ENCODE measurements around the gene ADAMTSL1. TPM values are rescaled to one million over a fixed set of nuclear protein-coding genes. Genes with fewer than 3 reads are reported as not detected.

The ADAMTSL1 gene
- total and polyA plus RNA-seq, 2 of the 8 experiments (the other 6 are each of a cell fraction or from before 2014, with no cell fraction given), result 0.84 to 1.1 TPM

DNA sequence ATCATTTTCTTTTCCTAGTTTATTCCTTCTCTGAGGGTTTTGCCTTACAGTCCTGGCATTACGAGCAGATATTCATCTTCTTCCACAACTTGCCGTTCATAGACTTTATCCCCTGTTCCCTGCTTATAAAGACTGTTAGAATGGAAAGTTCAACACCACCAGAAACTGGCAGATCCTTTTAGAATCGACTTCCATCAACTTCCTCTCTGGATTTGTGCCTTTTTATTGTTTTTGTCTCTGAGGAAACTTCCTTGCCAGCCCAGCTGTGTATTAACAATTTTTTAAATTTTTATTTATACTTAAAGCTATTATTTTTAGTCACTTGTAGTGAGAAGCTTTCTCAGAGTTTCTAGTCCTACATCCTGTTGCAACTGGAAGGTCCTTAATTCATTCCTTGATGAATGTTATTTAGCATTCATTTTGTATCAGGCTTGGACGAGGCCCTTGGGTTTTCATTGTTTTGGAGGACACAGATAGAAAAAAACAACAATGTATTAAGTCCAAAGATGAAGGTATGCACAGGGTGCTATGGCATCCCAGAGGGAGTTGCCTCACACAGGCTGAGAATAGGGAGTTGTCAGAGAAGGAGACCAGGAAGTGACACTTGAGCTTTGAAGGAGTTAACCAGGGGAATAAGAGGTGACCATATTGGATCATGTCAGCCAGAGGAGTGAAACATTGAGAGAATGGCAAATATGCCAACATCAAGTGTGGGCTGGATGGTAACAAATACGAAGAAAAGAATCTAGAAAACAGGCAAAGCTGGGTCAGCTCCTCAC, 81.3 kb downstream of the ADAMTSL1 start (continued):
- TF ChIP-seq GTF2F1 (IDR thresholded peaks at IDR 0.05; ENCODE audit: borderline replicate concordance, low read depth, low read length) (no peak), SP1 (IDR thresholded peaks at IDR 0.05; ENCODE audit: low read depth, low read length) (no peak), CBX8 (IDR thresholded peaks at IDR 0.05; ENCODE audit: borderline replicate concordance, low read depth, low read length) (no peak), JUN (IDR thresholded peaks at IDR 0.05; ENCODE audit: low read depth, low read length) (no peak), SUZ12 (IDR thresholded peaks at IDR 0.05; ENCODE audit: low read length) (no peak), SAP30 (IDR thresholded peaks at IDR 0.05; ENCODE audit: insufficient read depth, insufficient replicate concordance, low read length) (no peak), TBP (IDR thresholded peaks at IDR 0.05; ENCODE audit: low read depth, low read length) (no peak), CBX5 (IDR thresholded peaks at IDR 0.05; ENCODE audit: low read depth, low read length) (no peak)

Measured in H1 (cell line).